Neural progenitor cell (in vitro differentiated cells): ENCODE data around the gene DUSP6.

Experiments used
- EZH2phosphoT487 ChIP-seq: fragments of 200-600 bp; sonication (generic); IDR thresholded peaks from 2 replicates; pipeline ENCODE4 v1.6.1; 2017; ENCODE audit warnings: antibody characterized with exemption
- TF ChIP-seq, protein P1 (sequence below): fragments of 200-600 bp; sonication (generic); IDR thresholded peaks from 2 replicates; pipeline ENCODE4 v1.5.1; 2017; ENCODE audit warnings: antibody characterized with exemption, mild to moderate bottlenecking

DNA sequence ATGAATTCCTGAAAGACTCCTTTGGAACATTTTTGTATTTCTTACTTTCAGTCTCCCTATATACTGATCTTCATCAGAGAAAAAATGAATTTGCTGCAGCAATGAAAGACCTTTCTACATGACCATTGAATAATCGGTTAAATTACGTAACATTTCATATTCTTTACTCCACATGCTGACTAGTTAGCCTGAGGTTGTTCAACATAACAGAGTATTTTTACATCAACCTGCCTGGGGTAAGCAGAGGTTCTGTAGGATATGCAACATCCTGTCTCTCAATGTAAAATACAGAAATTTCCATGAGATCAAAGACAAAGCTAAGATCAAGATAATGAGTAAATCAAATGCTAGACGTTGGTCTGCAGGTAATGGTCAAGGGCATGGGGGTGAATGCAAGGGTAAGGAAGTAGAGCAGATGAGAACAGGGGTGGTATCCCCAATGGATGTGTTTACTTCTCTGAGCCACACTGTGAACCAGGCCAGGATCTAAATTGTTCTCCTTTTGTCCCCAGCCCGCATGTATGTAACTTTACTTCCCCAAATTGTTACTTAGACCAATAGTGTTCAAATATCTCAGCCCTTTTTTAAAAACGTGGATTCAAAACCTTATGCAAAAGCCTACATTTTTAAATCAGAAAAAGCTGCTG, 45.4 kb downstream of the DUSP6 start:
- TF ChIP-seq, protein P1, sequence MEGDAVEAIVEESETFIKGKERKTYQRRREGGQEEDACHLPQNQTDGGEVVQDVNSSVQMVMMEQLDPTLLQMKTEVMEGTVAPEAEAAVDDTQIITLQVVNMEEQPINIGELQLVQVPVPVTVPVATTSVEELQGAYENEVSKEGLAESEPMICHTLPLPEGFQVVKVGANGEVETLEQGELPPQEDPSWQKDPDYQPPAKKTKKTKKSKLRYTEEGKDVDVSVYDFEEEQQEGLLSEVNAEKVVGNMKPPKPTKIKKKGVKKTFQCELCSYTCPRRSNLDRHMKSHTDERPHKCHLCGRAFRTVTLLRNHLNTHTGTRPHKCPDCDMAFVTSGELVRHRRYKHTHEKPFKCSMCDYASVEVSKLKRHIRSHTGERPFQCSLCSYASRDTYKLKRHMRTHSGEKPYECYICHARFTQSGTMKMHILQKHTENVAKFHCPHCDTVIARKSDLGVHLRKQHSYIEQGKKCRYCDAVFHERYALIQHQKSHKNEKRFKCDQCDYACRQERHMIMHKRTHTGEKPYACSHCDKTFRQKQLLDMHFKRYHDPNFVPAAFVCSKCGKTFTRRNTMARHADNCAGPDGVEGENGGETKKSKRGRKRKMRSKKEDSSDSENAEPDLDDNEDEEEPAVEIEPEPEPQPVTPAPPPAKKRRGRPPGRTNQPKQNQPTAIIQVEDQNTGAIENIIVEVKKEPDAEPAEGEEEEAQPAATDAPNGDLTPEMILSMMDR, result no peak
- TF ChIP-seq EZH2phosphoT487, result no peak
